ENCODE measurements around the gene DMRTB1.

The DMRTB1 gene

GRCh38 chr1:53414632-53415031, 44.6 kb upstream of the DMRTB1 start:
- no peaks in the 10 kb centered on the region for H3K36me3 ChIP-seq (replicated peaks; ENCODE audit: low read depth, low read length)
- TF ChIP-seq EZH2phosphoT487 (IDR thresholded peaks at IDR 0.05; ENCODE audit: low read depth) (no peak), CTCF (IDR thresholded peaks at IDR 0.05; ENCODE audit: low read depth, low read length) (no peak)
- H3K4me3 ChIP-seq (ENCODE audit: low read length) = no peak overlapping the region
- H3K79me2 ChIP-seq (ENCODE audit: low read length) = no peaks in the 10 kb centered on the region
- no peak overlapping the region for H3K4me2 ChIP-seq (ENCODE audit: low read length)
- H3K27ac ChIP-seq (ENCODE audit: low read length) = no peak overlapping the region
- peaks cover 10% of the 10 kb centered on the region; the same call in 1 of the 2 replicates for H3K4me1 ChIP-seq (ENCODE audit: low read length)
- H4K20me1 ChIP-seq (ENCODE audit: insufficient read depth, low read length) = no peaks in the 10 kb centered on the region
- peaks cover 6% of the 10 kb centered on the region; the same call in 1 of the 2 replicates for H3K27me3 ChIP-seq (ENCODE audit: low read depth, low read length)
- H3K9me3 ChIP-seq (ENCODE audit: insufficient read depth, low read length) = no peaks in the 10 kb centered on the region
- no peak overlapping the region for H3K9ac ChIP-seq (ENCODE audit: low read length)
- no peak overlapping the region for H2AFZ ChIP-seq (ENCODE audit: low read depth, low read length)

GRCh38 chr1:53415432-53415831, 43.8 kb upstream of the DMRTB1 start:
- Histone ChIP-seq H3K27me3 (ENCODE audit: low read depth, low read length) (peaks cover 14% of the 10 kb centered on the region; the same call in 1 of the 2 replicates), H3K9ac (ENCODE audit: low read length) (no peak overlapping the region), H4K20me1 (ENCODE audit: insufficient read depth, low read length) (no peaks in the 10 kb centered on the region), H3K4me2 (ENCODE audit: low read length) (no peak overlapping the region), H3K4me1 (ENCODE audit: low read length) (peaks cover 10% of the 10 kb centered on the region; the same call in 1 of the 2 replicates), H3K4me3 (ENCODE audit: low read length) (no peak overlapping the region), H2AFZ (ENCODE audit: low read depth, low read length) (no peak overlapping the region), H3K9me3 (ENCODE audit: insufficient read depth, low read length) (no peaks in the 10 kb centered on the region), H3K79me2 (ENCODE audit: low read length) (no peaks in the 10 kb centered on the region), H3K36me3 (replicated peaks; ENCODE audit: low read depth, low read length) (no peaks in the 10 kb centered on the region), H3K27ac (ENCODE audit: low read length) (no peak overlapping the region)
- TF ChIP-seq EZH2phosphoT487 (IDR thresholded peaks at IDR 0.05; ENCODE audit: low read depth) (no peak), CTCF (IDR thresholded peaks at IDR 0.05; ENCODE audit: low read depth, low read length) (no peak)

GRCh38 chr1:53416269-53416813, 42.9 kb upstream of the DMRTB1 start:
- Histone ChIP-seq H3K27me3 (ENCODE audit: low read depth, low read length) (peaks cover 23% of the 10 kb centered on the region; the same call in 1 of the 2 replicates), H3K9ac (ENCODE audit: low read length) (no peak overlapping the region), H3K79me2 (ENCODE audit: low read length) (no peaks in the 10 kb centered on the region), H3K36me3 (replicated peaks; ENCODE audit: low read depth, low read length) (no peaks in the 10 kb centered on the region), H3K4me1 (ENCODE audit: low read length) (peaks cover 10% of the 10 kb centered on the region; the same call in 1 of the 2 replicates), H3K27ac (ENCODE audit: low read length) (no peak overlapping the region), H2AFZ (ENCODE audit: low read depth, low read length) (no peak overlapping the region), H3K9me3 (ENCODE audit: insufficient read depth, low read length) (no peaks in the 10 kb centered on the region), H3K4me2 (ENCODE audit: low read length) (no peak overlapping the region), H4K20me1 (ENCODE audit: insufficient read depth, low read length) (no peaks in the 10 kb centered on the region), H3K4me3 (ENCODE audit: low read length) (no peak overlapping the region)
- no peak for TF ChIP-seq CTCF (IDR thresholded peaks at IDR 0.05; ENCODE audit: low read depth, low read length)
- TF ChIP-seq EZH2phosphoT487 (IDR thresholded peaks at IDR 0.05; ENCODE audit: low read depth) = no peak

- H3K27me3 ChIP-seq (ENCODE audit: low read depth, low read length) = peaks cover 25% of the 10 kb centered on the region; the same call in 1 of the 2 replicates
- H3K4me2 ChIP-seq (ENCODE audit: low read length) = no peak overlapping the region
- no peaks in the 10 kb centered on the region for H3K36me3 ChIP-seq (replicated peaks; ENCODE audit: low read depth, low read length)
- TF ChIP-seq CTCF (IDR thresholded peaks at IDR 0.05; ENCODE audit: low read depth, low read length) (no peak), EZH2phosphoT487 (IDR thresholded peaks at IDR 0.05; ENCODE audit: low read depth) (no peak)
- no peaks in the 10 kb centered on the region for H3K9me3 ChIP-seq (ENCODE audit: insufficient read depth, low read length)
- no peaks in the 10 kb centered on the region for H4K20me1 ChIP-seq (ENCODE audit: insufficient read depth, low read length)
- H3K4me1 ChIP-seq (ENCODE audit: low read length) = peaks cover 10% of the 10 kb centered on the region; the same call in 1 of the 2 replicates
- no peak overlapping the region for H3K9ac ChIP-seq (ENCODE audit: low read length)
- H3K27ac ChIP-seq (ENCODE audit: low read length) = no peak overlapping the region
- H3K4me3 ChIP-seq (ENCODE audit: low read length) = no peak overlapping the region
- no peaks in the 10 kb centered on the region for H3K79me2 ChIP-seq (ENCODE audit: low read length)
- no peak overlapping the region for H2AFZ ChIP-seq (ENCODE audit: low read depth, low read length)
These were observed 42.1 kb upstream of the DMRTB1 start for GRCh38 chr1:53417074-53417511.
